Measurements from ENCODE around the gene ATXN7. TPM values are rescaled to one million over a fixed set of nuclear protein-coding genes. Genes with fewer than 3 reads are reported as not detected.

The ATXN7 gene
- total RNA-seq, 1 donor from 2014 or later, result 9.5 TPM

- FAIRE-seq (no peak), DNase-seq (ENCODE audit: low read depth) (no peak)
- TF ChIP-seq, protein P1, sequence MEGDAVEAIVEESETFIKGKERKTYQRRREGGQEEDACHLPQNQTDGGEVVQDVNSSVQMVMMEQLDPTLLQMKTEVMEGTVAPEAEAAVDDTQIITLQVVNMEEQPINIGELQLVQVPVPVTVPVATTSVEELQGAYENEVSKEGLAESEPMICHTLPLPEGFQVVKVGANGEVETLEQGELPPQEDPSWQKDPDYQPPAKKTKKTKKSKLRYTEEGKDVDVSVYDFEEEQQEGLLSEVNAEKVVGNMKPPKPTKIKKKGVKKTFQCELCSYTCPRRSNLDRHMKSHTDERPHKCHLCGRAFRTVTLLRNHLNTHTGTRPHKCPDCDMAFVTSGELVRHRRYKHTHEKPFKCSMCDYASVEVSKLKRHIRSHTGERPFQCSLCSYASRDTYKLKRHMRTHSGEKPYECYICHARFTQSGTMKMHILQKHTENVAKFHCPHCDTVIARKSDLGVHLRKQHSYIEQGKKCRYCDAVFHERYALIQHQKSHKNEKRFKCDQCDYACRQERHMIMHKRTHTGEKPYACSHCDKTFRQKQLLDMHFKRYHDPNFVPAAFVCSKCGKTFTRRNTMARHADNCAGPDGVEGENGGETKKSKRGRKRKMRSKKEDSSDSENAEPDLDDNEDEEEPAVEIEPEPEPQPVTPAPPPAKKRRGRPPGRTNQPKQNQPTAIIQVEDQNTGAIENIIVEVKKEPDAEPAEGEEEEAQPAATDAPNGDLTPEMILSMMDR (IDR thresholded peaks at IDR 0.05; ENCODE audit: insufficient read depth, low read length, severe bottlenecking), result no peak
- peaks cover 13% of the 10 kb centered on the region for H3K36me3 ChIP-seq (ENCODE audit: control insufficient read depth, insufficient read depth, low read length)
- no peak overlapping the region for H3K4me3 ChIP-seq (ENCODE audit: low read depth, low read length)
- no peaks in the 10 kb centered on the region for H3K27me3 ChIP-seq (ENCODE audit: control insufficient read depth, insufficient read depth, low read length)
Measured at GRCh38 chr3:64002233-64002632, 138.6 kb downstream of the ATXN7 start.

DNA sequence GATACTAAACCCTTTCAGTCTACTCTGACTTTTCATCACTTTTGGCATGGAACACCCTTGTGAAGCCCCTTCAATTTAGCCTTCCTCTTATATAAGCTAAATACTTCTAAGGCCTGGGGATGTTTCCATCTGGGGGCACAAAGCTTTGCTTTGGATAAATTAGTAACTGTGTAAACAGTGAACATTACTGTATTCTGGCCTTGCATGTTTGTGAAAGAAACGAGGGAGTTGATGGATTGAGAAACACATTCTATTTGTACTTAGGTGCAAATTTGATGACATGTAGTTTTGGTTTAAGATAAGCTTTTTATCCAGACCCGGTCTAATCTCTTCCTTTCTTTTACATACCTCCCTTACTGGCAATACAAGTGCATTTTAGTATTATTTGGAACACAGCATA, 139.9 kb downstream of the ATXN7 start:
- Histone ChIP-seq H3K36me3 (ENCODE audit: control insufficient read depth, insufficient read depth, low read length) (peaks cover 14% of the 10 kb centered on the region), H3K4me3 (ENCODE audit: low read depth, low read length) (no peak overlapping the region), H3K27me3 (ENCODE audit: control insufficient read depth, insufficient read depth, low read length) (no peaks in the 10 kb centered on the region)
- TF ChIP-seq, protein P1 (IDR thresholded peaks at IDR 0.05; ENCODE audit: insufficient read depth, low read length, severe bottlenecking), result no peak
- no peak for DNase-seq (ENCODE audit: low read depth)
- FAIRE-seq, result no peak

- DNase-seq (ENCODE audit: low read depth), result no peak
- FAIRE-seq, result no peak
- TF ChIP-seq, protein P1 (IDR thresholded peaks at IDR 0.05; ENCODE audit: insufficient read depth, low read length, severe bottlenecking), result no peak
- Histone ChIP-seq H3K36me3 (ENCODE audit: control insufficient read depth, insufficient read depth, low read length) (peaks cover 19% of the 10 kb centered on the region), H3K4me3 (ENCODE audit: low read depth, low read length) (no peak overlapping the region), H3K27me3 (ENCODE audit: control insufficient read depth, insufficient read depth, low read length) (no peaks in the 10 kb centered on the region)
Measured at GRCh38 chr3:64008017-64008416, 144.3 kb downstream of the ATXN7 start.

DNA sequence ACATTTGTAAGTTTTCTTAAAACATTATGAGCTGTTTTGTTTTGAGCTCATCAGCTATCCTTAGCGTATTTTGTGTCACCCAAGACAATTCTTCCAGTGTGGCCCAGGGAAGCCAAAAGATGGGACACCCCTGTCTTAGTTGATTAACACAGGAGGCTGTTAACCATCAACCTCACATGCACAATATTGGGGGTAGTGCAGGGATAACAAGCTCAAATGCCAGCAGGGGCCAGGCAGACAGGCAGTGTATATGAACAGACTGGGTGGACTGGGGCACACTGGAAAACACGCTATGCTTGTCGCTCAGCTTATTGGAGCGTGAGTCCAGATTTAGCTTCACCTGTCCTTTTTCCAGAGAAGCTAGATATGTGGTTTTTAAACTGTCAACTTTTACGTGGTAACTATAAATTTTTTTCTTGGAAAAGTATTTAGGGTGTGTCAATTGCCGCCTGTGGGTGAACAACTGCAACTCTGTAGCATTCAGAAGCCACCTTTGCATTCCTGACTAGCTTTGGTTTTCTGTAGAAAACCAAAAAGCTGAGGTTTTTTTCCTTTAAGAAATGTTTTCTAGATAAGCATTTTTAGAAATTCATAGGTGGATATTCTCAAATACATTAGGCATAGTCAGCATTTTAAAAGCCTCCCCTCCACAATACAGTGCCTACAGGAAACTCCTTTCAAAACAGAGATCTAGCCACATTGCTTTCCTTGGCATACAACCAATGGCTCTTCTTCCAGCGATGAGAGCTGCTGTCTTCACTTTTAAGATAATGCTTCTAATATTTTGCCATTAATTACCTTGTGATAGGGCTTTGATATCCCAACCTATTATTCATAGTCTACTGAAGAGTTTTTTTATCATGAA, 145.1 kb downstream of the ATXN7 start:
- no peak overlapping the region for H3K4me3 ChIP-seq (ENCODE audit: low read depth, low read length)
- DNase-seq (ENCODE audit: low read depth), result no peak
- no peak for FAIRE-seq
- TF ChIP-seq, protein P1 (IDR thresholded peaks at IDR 0.05; ENCODE audit: insufficient read depth, low read length, severe bottlenecking), result no peak
- peaks cover 22% of the 10 kb centered on the region for H3K36me3 ChIP-seq (ENCODE audit: control insufficient read depth, insufficient read depth, low read length)
- H3K27me3 ChIP-seq (ENCODE audit: control insufficient read depth, insufficient read depth, low read length), result no peaks in the 10 kb centered on the region

DNA sequence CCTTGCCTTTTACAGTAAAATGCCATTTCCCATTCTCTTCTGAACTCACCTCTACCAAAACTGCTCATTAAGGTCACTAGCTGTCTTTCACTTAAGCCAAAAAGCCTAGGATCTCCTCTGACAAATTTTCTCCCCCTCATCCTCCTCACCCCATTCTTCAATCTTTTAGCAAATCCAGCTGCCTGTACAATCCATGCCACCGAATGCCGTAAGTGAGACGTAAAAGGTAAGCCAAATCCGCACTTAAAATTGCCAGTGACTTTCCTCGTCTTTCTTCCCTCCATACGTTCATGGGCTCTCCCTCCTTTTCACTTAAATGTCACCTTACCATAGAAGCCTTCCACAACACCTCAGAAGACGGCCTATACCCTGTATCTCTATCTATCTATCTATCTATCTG, 145.9 kb downstream of the ATXN7 start:
- no peak for FAIRE-seq
- DNase-seq (ENCODE audit: low read depth), result no peak
- TF ChIP-seq, protein P1 (IDR thresholded peaks at IDR 0.05; ENCODE audit: insufficient read depth, low read length, severe bottlenecking), result no peak
- H3K36me3 ChIP-seq (ENCODE audit: control insufficient read depth, insufficient read depth, low read length), result peaks cover 25% of the 10 kb centered on the region
- no peak overlapping the region for H3K4me3 ChIP-seq (ENCODE audit: low read depth, low read length)
- no peaks in the 10 kb centered on the region for H3K27me3 ChIP-seq (ENCODE audit: control insufficient read depth, insufficient read depth, low read length)
